MM.1S (cell line): Measurements from ENCODE around the gene PGD.

ENCODE experiments used
- DNase-seq: peaks from one replicate; pipeline ENCODE4 v3.0.0-alpha.2; 2015
- H2AFZ ChIP-seq: fragments of 300-600 bp; sonication (generic); 2 replicates; pipeline ENCODE4 v1.6.0; 2016; ENCODE audit warnings: antibody characterized with exemption, low read length
- H3F3A ChIP-seq: fragments of 300-600 bp; sonication (generic); 2 replicates; pipeline ENCODE4 v1.6.1; 2016; ENCODE audit warnings: mild to moderate bottlenecking, antibody characterized with exemption, low read length, moderate library complexity, mixed read lengths; ENCODE audit not compliant: insufficient read depth
- H3K27ac ChIP-seq: fragments of 300-600 bp; sonication (generic); 2 replicates; pipeline ENCODE4 v1.5.1; 2016; ENCODE audit warnings: mild to moderate bottlenecking, low read length
- H3K27me3 ChIP-seq: fragments of 300-600 bp; sonication (generic); replicated peaks from 2 replicates; pipeline ENCODE4 v1.6.0; 2016; ENCODE audit warnings: low read length; ENCODE audit not compliant: insufficient read depth
- H3K36me3 ChIP-seq: fragments of 300-600 bp; sonication (generic); replicated peaks from 2 replicates; pipeline ENCODE4 v1.6.1; 2016; ENCODE audit warnings: mild to moderate bottlenecking, low read length, mixed read lengths; ENCODE audit not compliant: insufficient read depth
- H3K4me1 ChIP-seq: fragments of 300-600 bp; sonication (generic); 2 replicates; pipeline ENCODE4 v1.6.1; 2016; ENCODE audit warnings: low read length, mixed read lengths
- H3K4me2 ChIP-seq: fragments of 300-600 bp; sonication (generic); 2 replicates; pipeline ENCODE4 v1.6.0; 2016; ENCODE audit warnings: low read depth, low read length
- H3K4me3 ChIP-seq: fragments of 300-600 bp; sonication (generic); 2 replicates; pipeline ENCODE4 v1.5.1; 2016; ENCODE audit warnings: low read length, mixed read lengths
- H3K79me2 ChIP-seq: fragments of 300-600 bp; sonication (generic); 2 replicates; pipeline ENCODE4 v1.6.1; 2016; ENCODE audit warnings: mixed run types, low read length, mixed read lengths
- H3K9ac ChIP-seq: fragments of 300-600 bp; sonication (generic); 2 replicates; pipeline ENCODE4 v1.6.1; 2016; ENCODE audit warnings: low read length, mixed read lengths
- H3K9me2 ChIP-seq: fragments of 300-600 bp; sonication (generic); replicated peaks from 2 replicates; pipeline ENCODE4 v1.6.1; 2016; ENCODE audit warnings: mild to moderate bottlenecking, low read length, mixed read lengths; ENCODE audit not compliant: insufficient read depth
- H3K9me3 ChIP-seq: fragments of 300-600 bp; sonication (generic); replicated peaks from 2 replicates; pipeline ENCODE4 v1.6.1; 2016; ENCODE audit warnings: mild to moderate bottlenecking, low read length, mixed read lengths; ENCODE audit not compliant: insufficient read depth
- H4K20me1 ChIP-seq: fragments of 300-600 bp; sonication (generic); 2 replicates; pipeline ENCODE4 v1.6.1; 2016; ENCODE audit warnings: mild to moderate bottlenecking, low read length, moderate library complexity, mixed read lengths; ENCODE audit not compliant: insufficient read depth
- EZH2 ChIP-seq: fragments of 300-600 bp; sonication (generic); optimal IDR thresholded peaks from 2 replicates; pipeline ENCODE3; 2017; ENCODE audit warnings: low read depth, mild to moderate bottlenecking, antibody characterized with exemption, low read length, mixed read lengths
- EZH2phosphoT487 ChIP-seq: fragments of 300-600 bp; sonication (generic); IDR thresholded peaks from 2 replicates; pipeline ENCODE4 v1.6.1; 2018; ENCODE audit warnings: antibody characterized with exemption, low read length
- TF ChIP-seq, protein P1 (sequence below): fragments of 300-600 bp; sonication (generic); IDR thresholded peaks from 2 replicates; pipeline ENCODE4 v1.5.1; 2016; ENCODE audit warnings: antibody characterized with exemption, low read length, mixed read lengths

The PGD gene

DNA sequence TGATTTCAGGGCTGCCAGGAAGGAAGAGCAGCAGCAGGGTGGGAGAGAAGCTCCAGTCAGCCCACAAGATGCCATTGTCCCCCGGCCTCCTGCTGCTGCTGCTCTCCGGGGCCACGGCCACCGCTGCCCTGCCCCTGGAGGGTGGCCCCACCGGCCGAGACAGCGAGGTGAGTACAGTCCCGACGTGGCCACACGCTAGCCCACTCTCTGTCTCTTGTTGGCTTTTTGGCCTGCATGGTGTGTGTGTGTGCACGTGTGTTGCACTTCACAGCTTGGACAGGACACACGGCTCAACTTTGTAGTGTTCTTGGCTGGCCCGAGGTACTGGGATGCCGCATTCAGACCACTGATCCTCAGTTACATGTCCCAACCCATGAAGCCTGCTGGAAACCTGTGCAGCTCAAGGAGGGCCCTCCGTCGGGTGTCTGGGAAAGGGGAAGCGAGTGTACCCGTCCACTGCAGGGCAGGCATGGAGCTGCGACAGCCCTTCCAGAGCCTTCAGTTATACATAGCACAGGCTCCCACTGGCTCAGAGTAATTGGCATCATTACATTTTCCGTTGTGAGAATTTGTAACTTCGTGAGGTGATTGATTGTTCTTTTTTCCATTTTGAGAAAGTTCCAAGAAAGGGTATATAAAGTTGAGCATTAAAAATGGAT is 51.4 kb downstream of the PGD start:
- no peak overlapping the region for H3K27ac ChIP-seq
- H3K4me2 ChIP-seq, result no peak overlapping the region
- no peaks in the 10 kb centered on the region for H3K36me3 ChIP-seq

DNA sequence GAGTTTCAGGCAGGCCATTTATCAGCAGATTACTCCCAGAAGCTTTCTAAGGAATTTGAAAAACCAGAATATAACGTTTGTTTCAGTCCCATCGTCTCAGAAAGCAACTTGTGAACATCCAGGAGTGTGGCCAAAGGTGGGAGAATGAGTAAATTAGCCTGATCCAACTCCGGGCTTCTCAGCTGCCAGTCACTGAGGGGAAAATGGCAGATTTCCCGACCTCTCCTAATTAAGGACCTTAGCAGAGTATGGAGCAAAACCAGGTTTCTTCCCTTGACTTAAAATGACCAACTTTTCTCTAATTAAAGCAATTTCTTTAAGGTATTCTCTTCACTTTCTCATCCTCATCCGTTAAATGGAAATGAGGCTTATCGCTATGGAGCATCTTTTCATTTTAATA is 52.0 kb downstream of the PGD start:
- H3K27ac ChIP-seq, result no peak overlapping the region
- H3K9ac ChIP-seq, result no peak overlapping the region
- H4K20me1 ChIP-seq, result no peaks in the 10 kb centered on the region
- no peaks in the 10 kb centered on the region for H3K9me3 ChIP-seq
- H3K4me1 ChIP-seq, result no peaks in the 10 kb centered on the region
- H3K4me2 ChIP-seq, result no peak overlapping the region
- H2AFZ ChIP-seq, result no peak overlapping the region
- H3K4me3 ChIP-seq, result no peak overlapping the region
- H3F3A ChIP-seq, result no peaks in the 10 kb centered on the region
- H3K9me2 ChIP-seq, result no peaks in the 10 kb centered on the region
- DNase-seq, result no peak
- TF ChIP-seq, protein P1, sequence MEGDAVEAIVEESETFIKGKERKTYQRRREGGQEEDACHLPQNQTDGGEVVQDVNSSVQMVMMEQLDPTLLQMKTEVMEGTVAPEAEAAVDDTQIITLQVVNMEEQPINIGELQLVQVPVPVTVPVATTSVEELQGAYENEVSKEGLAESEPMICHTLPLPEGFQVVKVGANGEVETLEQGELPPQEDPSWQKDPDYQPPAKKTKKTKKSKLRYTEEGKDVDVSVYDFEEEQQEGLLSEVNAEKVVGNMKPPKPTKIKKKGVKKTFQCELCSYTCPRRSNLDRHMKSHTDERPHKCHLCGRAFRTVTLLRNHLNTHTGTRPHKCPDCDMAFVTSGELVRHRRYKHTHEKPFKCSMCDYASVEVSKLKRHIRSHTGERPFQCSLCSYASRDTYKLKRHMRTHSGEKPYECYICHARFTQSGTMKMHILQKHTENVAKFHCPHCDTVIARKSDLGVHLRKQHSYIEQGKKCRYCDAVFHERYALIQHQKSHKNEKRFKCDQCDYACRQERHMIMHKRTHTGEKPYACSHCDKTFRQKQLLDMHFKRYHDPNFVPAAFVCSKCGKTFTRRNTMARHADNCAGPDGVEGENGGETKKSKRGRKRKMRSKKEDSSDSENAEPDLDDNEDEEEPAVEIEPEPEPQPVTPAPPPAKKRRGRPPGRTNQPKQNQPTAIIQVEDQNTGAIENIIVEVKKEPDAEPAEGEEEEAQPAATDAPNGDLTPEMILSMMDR, result no peak
- TF ChIP-seq EZH2, result no peak
- no peak for TF ChIP-seq EZH2phosphoT487
- no peaks in the 10 kb centered on the region for H3K36me3 ChIP-seq
- no peaks in the 10 kb centered on the region for H3K79me2 ChIP-seq
- H3K27me3 ChIP-seq, result no peaks in the 10 kb centered on the region

More for the DNA sequence above, 51.4 kb downstream of the PGD start:
- TF ChIP-seq EZH2phosphoT487 (no peak), EZH2 (no peak)
- TF ChIP-seq, protein P1, result no peak
- no peaks in the 10 kb centered on the region for H3K79me2 ChIP-seq
- no peaks in the 10 kb centered on the region for H3K4me1 ChIP-seq
- no peaks in the 10 kb centered on the region for H4K20me1 ChIP-seq
- no peak overlapping the region for H2AFZ ChIP-seq
- H3F3A ChIP-seq, result peaks cover under 1% of the 10 kb centered on the region
- DNase-seq, result no peak
- no peak overlapping the region for H3K9ac ChIP-seq
- no peaks in the 10 kb centered on the region for H3K27me3 ChIP-seq
- no peaks in the 10 kb centered on the region for H3K9me2 ChIP-seq
- H3K9me3 ChIP-seq, result no peaks in the 10 kb centered on the region
- no peak overlapping the region for H3K4me3 ChIP-seq

DNA sequence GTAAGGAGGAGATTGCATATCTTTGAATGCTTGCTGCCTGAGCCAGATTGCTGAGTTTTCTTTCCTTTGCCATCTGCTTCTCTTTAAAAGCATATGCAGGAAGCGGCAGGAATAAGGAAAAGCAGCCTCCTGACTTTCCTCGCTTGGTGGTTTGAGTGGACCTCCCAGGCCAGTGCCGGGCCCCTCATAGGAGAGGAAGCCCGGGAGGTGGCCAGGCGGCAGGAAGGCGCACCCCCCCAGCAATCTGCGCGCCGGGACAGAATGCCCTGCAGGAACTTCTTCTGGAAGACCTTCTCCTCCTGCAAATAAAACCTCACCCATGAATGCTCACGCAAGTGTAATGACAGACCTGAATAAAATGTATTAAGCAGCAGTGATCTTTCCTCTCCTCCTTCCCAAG is 52.4 kb downstream of the PGD start:
- DNase-seq, result no peak
- Histone ChIP-seq H3K9me2 (no peaks in the 10 kb centered on the region), H2AFZ (no peak overlapping the region), H3K27ac (no peak overlapping the region), H3K36me3 (no peaks in the 10 kb centered on the region), H3K79me2 (no peaks in the 10 kb centered on the region), H3K9me3 (no peaks in the 10 kb centered on the region), H4K20me1 (no peaks in the 10 kb centered on the region), H3F3A (peaks cover 2% of the 10 kb centered on the region; the same call in 1 of the 2 replicates), H3K4me3 (no peak overlapping the region), H3K9ac (no peak overlapping the region), H3K4me2 (no peak overlapping the region), H3K4me1 (peaks cover 4% of the 10 kb centered on the region), H3K27me3 (no peaks in the 10 kb centered on the region)
- TF ChIP-seq EZH2 (no peak), EZH2phosphoT487 (no peak)
- TF ChIP-seq, protein P1, result no peak
